GM12892 (cell line): ENCODE measurements around the gene EPB41L4A.

Experiments used
- POLR2A ChIP-seq: IDR thresholded peaks from 2 replicates; pipeline ENCODE4 v1.6.1; 2011; ENCODE audit warnings: low read depth, low read length, control low read depth
- TAF1 ChIP-seq: IDR thresholded peaks from 2 replicates; pipeline ENCODE4 v1.6.1; 2011; ENCODE audit warnings: low read depth, mild to moderate bottlenecking, control low read depth, low read length, borderline replicate concordance

DNA sequence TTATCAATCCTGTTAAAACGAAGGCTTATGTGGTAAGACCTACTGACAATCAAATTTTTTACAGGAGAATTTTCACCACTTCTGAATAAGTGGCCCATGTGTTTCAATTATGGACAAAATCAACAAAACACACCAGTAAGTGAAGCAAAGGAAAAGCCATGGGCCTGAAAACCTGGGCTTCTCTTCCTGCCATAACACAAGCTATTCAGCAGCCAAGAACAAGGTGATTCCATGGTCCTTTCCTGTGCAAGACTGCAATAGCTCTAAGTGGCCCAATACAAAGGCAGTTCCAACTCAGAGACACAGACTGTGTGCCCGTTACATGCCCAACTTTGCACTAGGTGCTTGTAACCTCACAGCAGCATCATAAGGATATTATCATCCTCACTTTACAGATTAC is 168.5 kb downstream of the EPB41L4A start:
- TF ChIP-seq TAF1 (no peak), POLR2A (no peak)
